HG03064 (cell line): ENCODE measurements around the gene SIM2.

ENCODE experiments used
- ATAC-seq: cut with Tn5 transposase; IDR thresholded peaks from one replicate; pipeline ENCODE4 v1.9.1; 2021; ENCODE audit warnings: low read depth; ENCODE audit not compliant: unreplicated experiment

Gene SIM2

GRCh38 chr21:36709868-36710728, 11.2 kb downstream of the SIM2 start:
- ATAC-seq = no peak

- ATAC-seq = no peak
Observed at GRCh38 chr21:36710729-36711048, 11.8 kb downstream of the SIM2 start.

DNA sequence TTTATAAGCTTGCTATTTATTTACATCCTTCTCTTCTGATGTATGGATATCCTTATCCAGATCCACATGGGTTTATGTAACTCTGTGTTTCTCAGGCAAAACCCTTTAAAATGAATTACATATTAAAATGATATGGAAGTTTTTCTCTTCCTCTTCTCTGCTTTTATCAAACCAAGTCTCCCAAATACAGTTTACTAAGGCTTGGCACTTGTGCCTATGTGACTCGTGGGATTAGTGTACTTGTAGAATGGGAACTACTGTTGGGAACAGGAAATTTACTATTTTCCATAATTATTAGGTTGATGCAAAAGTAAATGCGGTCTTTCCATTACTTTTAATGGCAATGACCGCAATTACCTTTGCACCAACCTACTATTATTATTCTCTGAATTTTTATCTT, 14.8 kb downstream of the SIM2 start:
- ATAC-seq = no peak

DNA sequence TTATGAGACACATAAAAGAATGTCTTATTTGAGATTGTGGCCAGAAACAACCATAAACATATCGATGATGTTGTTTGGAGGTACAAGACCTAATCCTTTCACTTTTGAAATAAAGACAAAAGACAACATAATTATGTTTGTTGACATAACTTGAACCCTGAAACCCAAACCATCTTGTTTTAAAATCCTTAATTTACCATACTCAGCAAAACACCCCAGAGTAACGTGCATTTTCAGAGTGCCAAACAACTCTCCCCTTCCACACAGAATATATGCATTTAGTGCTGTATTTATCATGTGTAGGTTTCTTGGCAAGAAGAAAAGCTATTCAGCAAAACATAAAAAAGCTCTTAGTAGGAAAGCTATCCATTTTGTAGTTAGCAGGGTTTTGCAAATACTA, 17.5 kb downstream of the SIM2 start:
- ATAC-seq = no peak

DNA sequence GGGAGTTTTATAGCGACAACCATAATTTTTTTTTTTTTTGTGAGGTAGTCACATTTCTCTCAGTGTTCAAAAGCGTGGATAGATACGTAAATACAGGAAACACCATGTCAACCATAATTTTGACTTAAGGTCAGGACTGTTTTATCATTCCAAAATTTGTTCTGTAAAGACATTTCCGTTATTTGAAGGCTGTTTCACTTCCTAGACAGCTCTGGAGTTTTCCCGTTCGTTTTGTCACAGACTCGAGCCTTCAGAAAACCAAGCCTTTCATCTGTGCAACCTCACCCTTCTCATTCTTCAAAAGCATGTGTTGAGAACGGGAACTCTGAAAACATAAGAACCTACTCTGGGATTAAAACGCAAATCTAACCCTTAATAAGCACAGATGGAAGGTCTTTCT, 17.9 kb downstream of the SIM2 start:
- no peak for ATAC-seq

DNA sequence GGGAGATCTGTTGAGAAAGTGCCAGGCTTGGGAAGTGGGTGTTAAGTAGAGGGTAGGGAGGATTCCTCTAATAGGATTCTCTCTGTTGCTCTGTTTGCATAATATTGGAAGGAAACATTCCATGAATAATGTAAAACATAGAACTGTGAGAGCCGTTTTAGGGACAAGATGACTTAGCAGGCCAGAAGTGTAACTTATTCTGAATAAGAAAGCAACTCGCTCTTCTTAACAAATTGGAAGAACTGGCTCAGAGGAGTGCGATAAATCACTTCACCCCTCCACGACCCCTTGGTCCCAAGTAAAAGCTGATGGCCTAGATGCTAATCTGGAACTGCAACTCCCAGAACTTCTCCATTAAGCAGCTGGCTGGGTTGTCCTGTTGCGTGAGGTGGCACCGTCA, 19.1 kb downstream of the SIM2 start:
- no peak for ATAC-seq

GRCh38 chr21:36718951-36719501, 20.1 kb downstream of the SIM2 start:
- no peak for ATAC-seq

DNA sequence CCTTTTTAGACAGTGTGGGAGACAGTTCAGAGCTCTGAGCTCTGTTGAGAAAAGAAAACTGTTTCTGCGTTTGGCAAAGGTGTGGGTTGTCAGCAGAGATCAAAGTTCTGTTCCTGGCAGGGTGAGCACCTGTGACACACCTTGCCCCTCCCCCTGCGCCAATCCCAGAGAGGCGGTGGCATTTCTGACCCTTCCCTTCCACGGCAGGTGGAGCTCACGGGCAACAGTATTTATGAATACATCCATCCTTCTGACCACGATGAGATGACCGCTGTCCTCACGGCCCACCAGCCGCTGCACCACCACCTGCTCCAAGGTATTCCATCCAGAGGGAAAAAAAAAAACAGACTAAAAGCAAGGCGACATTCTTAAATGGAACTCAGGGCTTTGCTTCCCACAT, 20.7 kb downstream of the SIM2 start:
- no peak for ATAC-seq

- ATAC-seq = no peak
Observed at GRCh38 chr21:36721817-36722216, 22.9 kb downstream of the SIM2 start.

DNA sequence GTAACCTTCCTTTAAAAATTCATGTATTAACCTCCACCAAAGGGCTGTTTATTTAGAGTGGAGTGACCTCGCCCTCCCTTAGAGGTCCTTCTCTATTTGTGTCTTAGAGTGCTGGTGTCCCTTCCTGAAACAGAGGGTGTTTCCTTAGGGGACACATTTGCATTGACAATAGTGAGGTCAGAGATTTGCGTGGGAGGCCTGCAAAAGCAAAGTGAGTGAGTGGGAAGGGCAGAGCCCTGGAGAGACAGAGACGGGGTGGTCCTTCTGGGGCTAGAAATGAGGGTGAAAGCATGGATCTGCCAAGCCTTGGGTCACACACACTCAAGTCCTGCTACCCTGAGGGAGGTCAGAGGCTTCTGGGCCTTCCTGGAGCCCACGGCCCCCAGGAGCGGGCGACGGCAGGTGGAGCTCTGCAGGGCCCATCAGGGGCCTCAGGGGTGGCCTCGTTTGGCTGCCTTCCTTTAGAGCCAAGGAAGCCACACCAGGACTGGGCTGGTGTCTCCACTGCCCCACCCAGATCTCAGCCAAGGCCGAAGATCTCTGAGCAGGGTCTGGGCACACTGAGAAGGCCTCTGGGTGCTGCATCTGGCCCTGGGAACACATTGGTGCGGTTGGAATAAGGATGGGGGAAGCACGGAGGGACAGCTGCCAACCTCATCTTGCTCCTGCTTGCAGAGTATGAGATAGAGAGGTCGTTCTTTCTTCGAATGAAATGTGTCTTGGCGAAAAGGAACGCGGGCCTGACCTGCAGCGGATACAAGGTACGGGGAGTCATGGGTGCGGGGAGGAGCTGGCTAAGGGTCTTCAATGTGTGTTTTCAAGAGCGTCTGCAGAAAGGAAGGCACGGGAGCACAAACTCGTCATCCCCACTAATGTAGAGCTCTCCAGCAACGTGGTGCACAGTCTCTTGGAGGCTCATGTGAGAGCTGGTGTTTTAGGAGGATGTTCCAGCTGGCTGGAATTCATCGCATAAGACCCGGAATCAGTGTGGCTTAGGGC, 23.8 kb downstream of the SIM2 start:
- no peak for ATAC-seq

GRCh38 chr21:36723371-36723881, 24.5 kb downstream of the SIM2 start:
- ATAC-seq = no peak

- no peak for ATAC-seq
Observed at GRCh38 chr21:36724660-36725059, 25.7 kb downstream of the SIM2 start.

DNA sequence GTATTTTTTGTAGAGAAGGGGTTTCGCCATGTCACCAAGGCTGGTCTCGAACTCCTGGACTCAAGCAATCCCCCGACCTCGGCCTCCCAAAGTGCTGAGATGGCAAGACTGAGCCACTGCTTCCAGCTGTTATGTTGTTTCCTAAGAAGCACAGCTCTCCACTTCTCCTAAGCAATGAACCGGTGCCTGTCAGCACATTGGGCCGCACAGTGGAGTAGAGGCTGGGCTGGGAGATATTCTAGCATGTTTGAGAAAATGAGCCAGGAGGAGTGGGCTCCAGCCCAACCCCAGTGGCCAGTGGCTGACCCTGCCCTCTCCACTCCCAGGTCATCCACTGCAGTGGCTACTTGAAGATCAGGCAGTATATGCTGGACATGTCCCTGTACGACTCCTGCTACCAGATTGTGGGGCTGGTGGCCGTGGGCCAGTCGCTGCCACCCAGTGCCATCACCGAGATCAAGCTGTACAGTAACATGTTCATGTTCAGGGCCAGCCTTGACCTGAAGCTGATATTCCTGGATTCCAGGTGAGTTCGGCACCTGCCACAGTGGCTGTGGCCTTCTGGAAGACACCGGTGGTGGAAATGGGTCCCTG, 27.0 kb downstream of the SIM2 start:
- no peak for ATAC-seq

GRCh38 chr21:36727866-36728265, 29.0 kb downstream of the SIM2 start:
- no peak for ATAC-seq

- no peak for ATAC-seq
Observed at GRCh38 chr21:36728371-36729111, 29.6 kb downstream of the SIM2 start.

- ATAC-seq = no peak
Observed at GRCh38 chr21:36729310-36729970, 30.5 kb downstream of the SIM2 start.

GRCh38 chr21:36730291-36731281, 31.7 kb downstream of the SIM2 start:
- ATAC-seq = no peak

- ATAC-seq = no peak
Observed at GRCh38 chr21:36732217-36732616, 33.3 kb downstream of the SIM2 start.
